ENCODE data around the gene BTD.
A peak's percentile ranks its signal among the peaks of the same experiment; 100 is the strongest.
"Not testable (repeated sequence)": the region's sequence is repeated elsewhere in the genome, so short reads cannot be mapped to it uniquely, and the experiment has no call there.

The BTD gene

GRCh38 chr3:15604584-15604983 is 3.0 kb downstream of the BTD start:
- not testable (repeated sequence) for DNase-seq (ENCODE audit: low read depth in 2 of 2)

GRCh38 chr3:15606434-15606891 is 4.9 kb downstream of the BTD start:
- no peak for DNase-seq (ENCODE audit: low read depth in 2 of 2)

GRCh38 chr3:15610082-15610759 is 8.7 kb downstream of the BTD start:
- DNase-seq (ENCODE audit: low read depth in 2 of 2), result no peak

GRCh38 chr3:15611018-15611417 is 9.5 kb downstream of the BTD start:
- DNase-seq (ENCODE audit: low read depth in 2 of 2), result no peak

GRCh38 chr3:15612001-15612400 is 10.5 kb downstream of the BTD start:
- no peak for DNase-seq (ENCODE audit: low read depth in 2 of 2)

- DNase-seq (ENCODE audit: low read depth in 2 of 2), result no peak
Observed at GRCh38 chr3:15614958-15615357, 13.4 kb downstream of the BTD start.

- DNase-seq (ENCODE audit: low read depth in 2 of 2), result no peak
Observed at GRCh38 chr3:15616053-15616452, 14.5 kb downstream of the BTD start.

- DNase-seq (ENCODE audit: low read depth in 2 of 2), result not testable (repeated sequence)
Observed at GRCh38 chr3:15619659-15620464, 18.3 kb downstream of the BTD start.

GRCh38 chr3:15623535-15624440 is 22.2 kb downstream of the BTD start:
- no peak for DNase-seq (ENCODE audit: low read depth in 2 of 2)

- DNase-seq (ENCODE audit: low read depth in 2 of 2), result no peak
Observed at GRCh38 chr3:15628967-15629366, 27.4 kb downstream of the BTD start.

- DNase-seq (ENCODE audit: low read depth in 2 of 2), result peak in 1 of 2 donors; percentile 45
Observed at GRCh38 chr3:15629860-15630597, 28.5 kb downstream of the BTD start.

- no peak for DNase-seq (ENCODE audit: low read depth in 2 of 2)
Observed at GRCh38 chr3:15630646-15631350, 29.3 kb downstream of the BTD start.

- DNase-seq (ENCODE audit: low read depth in 2 of 2), result no peak
Observed at GRCh38 chr3:15631426-15632211, 30.1 kb downstream of the BTD start.

- no peak for DNase-seq (ENCODE audit: low read depth in 2 of 2)
Observed at GRCh38 chr3:15632212-15632580, 30.7 kb downstream of the BTD start.

GRCh38 chr3:15633159-15633558 is 31.6 kb downstream of the BTD start:
- no peak for DNase-seq (ENCODE audit: low read depth in 2 of 2)

- no peak for DNase-seq (ENCODE audit: low read depth in 2 of 2)
Observed at GRCh38 chr3:15633766-15634598, 32.4 kb downstream of the BTD start.

- no peak for DNase-seq (ENCODE audit: low read depth in 2 of 2)
Observed at GRCh38 chr3:15634671-15635070, 33.1 kb downstream of the BTD start.

- no peak for DNase-seq (ENCODE audit: low read depth in 2 of 2)
Observed at GRCh38 chr3:15635121-15635661, 33.6 kb downstream of the BTD start.

Data from stimulated activated CD8-positive, alpha-beta memory T cell treated with anti-CD3 and anti-CD28 coated beads, Interleukin-15, amount 100 ng/mL, for 4 hours (primary cell).